ENCODE data around the gene ROR1. TPM values are rescaled to one million over a fixed set of nuclear protein-coding genes. Genes with fewer than 3 reads are reported as not detected.
"Not testable (repeated sequence)": the region's sequence is repeated elsewhere in the genome, so short reads cannot be mapped to it uniquely, and the experiment has no call there.

The ROR1 gene
- total RNA-seq, 1 donor from 2014 or later, result 0.02 TPM

DNA sequence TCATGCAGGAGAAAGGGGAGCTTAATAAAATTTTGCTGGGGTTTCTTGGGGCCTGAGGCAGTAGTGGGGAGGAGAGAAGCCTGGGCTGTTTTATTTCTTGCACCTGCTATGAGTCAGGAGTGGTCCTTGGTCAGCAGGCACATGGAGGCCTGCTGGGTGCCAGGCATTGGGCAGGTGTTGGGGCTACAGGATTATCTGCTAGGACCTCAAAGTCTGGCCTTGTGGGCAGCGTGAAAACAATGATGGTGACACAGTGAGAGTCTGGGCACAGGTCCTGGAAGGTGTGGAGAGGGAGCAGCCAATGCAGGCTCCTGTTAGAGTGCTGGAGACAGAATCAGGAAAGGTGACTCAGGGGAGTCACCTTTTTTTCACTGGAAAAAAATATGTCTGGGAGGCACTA lies 17.2 kb downstream of the ROR1 start:
- intact Hi-C loops (cut with micrococcal nuclease), result no loop called here

DNA sequence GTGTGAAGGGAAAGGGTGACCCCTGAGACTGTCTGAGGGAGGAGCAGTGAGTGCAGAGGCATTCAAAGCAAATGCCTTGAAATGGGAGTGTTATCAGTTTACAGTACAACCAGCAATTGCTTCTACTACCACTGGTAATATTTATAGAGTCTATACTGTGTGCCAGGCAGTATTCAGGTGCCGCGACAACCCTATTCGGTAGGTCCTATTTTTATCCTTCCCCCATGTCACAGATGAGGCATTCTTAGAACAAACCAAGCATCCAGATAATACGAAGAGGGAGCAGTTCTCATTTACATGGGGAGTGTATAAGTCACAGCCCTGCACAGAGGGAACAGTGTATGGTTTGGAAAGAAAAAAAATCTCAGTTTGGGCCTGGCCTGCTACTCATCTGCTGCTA lies 18.3 kb downstream of the ROR1 start:
- intact Hi-C loops (cut with micrococcal nuclease), result no loop called here

DNA sequence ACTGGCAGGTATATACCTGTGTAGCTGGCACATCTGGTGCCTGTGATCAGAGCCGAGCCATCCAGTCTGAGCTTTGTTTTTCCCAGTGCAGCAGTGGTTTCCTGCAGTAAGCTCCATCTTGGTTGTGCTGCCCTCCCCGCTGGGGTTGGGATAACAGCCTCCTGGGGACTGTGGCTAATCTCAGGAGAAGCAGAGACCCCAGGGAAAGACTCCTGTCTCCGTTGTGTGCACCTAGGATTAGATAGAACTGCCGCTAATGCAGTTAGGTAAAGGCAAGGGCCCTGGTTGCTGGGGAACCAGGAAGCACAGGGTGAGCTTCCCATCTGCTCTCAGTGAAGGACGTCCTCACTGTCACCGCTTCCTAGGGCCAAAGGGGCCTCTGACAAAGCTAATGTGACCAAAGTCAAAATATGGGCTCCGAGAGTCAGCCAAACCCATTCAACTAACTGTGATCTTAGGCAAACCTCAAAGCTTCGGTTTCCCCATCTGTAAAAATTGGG lies 20.0 kb downstream of the ROR1 start:
- intact Hi-C loops (cut with micrococcal nuclease), result no loop called here

DNA sequence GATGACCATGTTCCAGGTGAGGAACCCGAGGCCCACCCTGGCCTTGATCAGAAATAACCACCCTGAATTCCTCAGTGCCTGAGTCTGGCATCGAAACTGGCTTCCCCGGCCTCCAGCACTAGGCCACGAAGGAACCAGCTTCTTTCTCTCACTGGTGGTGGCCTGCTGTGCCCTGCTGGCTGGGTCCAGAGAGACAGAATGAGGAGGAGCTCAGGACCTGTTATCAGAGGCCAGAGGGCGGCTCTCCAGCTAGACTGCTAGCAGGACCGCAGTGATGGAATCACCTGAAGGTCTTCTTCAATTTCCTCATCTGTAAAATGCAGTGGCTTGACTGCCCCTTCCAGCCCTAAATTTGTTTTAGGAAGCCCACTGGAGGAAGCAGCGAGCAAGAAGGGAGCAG lies 20.5 kb downstream of the ROR1 start:
- intact Hi-C loops (cut with micrococcal nuclease), result no loop called here

DNA sequence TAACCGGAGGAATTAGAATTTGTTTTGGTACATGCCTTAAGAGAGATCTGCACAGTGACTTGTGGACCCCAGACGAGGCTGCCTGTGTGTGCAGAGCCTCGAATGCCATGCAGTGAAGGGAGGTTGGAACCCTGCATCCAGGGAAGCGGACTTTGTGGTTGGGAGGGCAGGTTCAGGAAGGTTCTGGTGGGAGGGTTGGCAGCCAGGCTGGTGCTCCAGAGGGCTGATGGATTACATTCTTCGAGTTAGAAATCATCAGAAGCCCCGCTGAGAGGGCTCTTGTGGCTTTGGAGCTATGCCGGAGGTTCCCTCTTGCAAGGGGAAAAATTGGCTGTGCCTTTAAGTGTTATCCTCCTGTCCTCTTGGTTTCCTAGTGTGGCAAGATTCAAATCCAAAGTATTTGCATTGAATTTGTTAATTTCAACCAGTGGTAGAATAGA lies 21.1 kb downstream of the ROR1 start:
- intact Hi-C loops (cut with micrococcal nuclease), result no loop called here

DNA sequence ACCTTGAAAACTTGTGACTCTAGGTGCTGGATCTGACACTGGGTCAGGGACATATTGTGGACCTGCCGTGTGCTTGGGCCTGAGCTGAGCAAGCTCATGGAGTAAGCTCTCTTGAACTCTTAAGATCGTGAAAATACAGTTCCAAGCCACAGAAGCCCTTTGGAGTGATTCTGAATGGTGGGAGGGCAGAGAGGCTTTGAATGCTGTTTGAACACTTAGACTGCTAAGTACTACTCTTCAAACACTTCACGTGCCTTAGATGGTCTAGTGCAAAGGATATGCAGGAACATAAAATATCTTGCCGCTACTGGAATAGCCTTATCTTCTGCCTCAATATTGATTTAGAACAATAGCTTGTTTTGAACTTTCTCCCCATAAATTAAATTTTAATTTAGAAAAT lies 21.6 kb downstream of the ROR1 start:
- intact Hi-C loops (cut with micrococcal nuclease), result no loop called here

DNA sequence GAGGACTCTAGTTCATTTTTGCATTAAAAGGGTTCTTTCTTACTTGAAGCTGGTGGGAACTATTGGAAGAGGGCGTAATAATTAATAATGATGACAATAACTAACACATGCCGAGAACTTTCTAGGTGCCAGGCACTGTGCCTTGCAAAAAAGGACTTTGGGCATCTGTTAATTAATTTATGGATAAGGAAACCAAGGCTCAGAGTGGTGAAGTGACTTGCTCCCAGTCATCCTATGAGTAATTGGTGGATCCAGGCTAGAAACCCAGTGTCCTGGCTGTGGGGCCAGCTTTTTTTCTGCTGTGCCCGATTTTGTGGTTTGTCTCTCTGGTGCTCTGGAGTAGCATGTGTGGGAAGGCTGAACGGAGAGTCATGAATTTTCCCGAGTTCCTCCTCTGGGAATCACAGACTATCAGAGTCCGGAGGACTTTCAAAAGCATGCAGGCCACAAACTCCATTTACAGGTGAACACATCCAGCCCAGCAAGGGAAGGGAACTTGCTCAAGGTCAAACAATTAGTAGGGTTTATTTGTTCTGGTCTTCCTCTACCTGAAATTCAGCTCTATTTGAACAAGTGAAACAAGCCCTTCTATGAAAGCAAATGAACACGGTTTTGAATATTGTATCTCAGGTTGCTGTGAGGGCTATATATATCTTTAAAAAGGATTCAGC lies 23.4 kb downstream of the ROR1 start:
- intact Hi-C loops (cut with micrococcal nuclease), result no loop called here

DNA sequence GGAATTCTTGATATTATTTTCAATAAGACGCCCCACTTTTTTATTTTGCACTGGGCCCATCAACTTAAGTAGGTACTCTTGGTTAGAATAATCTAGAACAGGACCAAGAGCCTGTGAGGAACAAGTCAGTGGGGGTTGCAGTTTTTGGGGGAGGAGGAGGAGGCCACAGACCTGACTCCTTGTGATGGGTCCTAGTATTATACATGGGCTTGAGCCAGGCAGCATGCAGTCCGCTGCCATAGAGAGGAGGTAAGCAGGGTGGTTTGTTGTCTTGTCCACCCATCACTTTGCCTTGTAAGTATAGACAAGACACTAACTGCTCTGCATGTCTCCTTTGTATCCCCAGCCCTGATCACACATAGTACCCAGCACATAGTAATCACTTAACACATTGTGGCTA lies 24.5 kb downstream of the ROR1 start:
- intact Hi-C loops (cut with micrococcal nuclease), result no loop called here

DNA sequence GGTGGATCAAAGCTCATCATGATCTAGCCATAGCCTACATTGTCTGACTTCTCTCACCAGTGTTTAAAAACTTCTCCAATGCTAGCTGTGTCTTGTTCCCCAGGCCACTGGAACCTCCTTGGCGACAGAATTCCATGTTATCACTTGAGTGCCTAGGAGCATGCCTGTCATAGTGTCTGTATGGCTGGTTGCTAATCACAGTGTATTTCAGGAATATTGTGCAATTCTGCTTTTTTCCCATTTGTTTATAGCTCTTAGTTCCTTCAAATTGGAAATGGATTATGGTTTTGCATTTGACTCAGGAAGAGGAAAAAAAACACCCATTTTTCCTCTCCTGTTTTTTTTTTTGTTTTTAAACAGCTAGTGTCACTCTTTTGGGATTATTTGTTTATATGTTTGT lies 25.5 kb downstream of the ROR1 start:
- intact Hi-C loops (cut with micrococcal nuclease), result no loop called here

DNA sequence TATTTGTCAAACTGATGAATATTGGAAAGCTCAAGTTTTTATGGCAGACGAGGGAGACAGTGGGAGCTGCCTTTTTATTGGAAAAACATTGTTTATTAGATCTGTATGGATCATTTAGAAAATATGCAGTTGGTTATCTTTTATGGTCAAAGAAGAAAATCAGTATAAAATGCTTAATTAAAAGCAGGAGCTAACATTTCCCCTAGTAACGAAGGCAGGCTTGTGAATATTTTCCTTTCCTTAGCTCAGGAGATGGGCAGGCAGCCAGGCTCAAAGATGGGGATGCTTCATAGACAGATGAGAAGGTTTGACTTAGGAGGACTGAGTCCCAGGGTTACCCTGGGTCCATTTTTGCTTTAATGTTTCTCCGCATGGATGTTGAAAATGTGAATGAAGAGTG lies 26.0 kb downstream of the ROR1 start:
- intact Hi-C loops (cut with micrococcal nuclease), result no loop called here

DNA sequence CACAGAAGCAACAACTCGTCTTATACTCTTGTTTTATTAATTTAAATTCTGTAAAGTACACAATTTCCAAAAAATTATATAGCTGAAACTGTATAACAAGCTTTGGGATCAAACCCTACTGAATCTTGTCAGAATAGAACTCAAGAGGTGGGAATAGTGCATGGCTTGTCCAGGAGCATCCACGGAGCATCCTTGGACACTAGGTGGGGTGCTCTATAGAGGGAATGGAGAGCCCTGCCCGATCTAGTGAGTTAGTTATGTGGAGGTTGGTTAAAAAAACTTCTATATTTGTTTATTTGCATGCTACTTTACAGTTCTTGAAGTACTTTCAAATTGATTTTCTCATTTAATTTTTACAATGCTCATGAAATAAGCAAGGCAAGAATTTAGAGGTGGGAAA lies 28.3 kb downstream of the ROR1 start:
- intact Hi-C loops (cut with micrococcal nuclease), result no loop called here

DNA sequence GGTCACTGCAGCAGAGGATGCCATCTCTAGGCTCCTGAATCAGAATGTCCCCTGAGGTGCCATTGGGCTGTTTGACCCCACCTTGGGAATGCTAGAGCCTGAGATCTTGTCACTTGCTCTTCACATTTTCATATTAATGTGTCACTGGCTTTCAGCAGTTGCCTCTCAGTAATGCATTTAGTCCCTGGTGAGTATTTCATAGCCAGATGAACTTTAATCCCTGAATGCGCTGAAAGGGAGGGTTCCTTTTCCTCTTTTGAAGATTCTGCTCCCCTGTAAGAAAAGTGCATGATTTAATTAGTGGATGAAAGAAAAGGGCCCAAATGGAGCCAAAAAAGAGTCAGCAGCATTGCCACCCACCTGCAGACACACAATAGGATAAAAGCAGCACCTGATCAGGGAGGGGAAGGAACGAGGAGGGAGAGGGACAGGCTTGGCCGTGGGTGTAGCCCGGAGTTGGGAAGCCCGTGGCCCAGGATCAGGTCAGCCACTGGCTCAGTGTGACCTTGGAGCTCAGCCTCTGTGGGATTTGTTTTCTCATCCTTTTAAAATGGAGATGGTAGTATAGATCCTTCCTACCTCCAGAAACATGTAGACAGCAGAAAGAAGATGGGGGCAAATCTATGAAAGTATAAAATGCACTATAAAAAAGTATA lies 31.1 kb downstream of the ROR1 start:
- intact Hi-C loops (cut with micrococcal nuclease), result no loop called here

DNA sequence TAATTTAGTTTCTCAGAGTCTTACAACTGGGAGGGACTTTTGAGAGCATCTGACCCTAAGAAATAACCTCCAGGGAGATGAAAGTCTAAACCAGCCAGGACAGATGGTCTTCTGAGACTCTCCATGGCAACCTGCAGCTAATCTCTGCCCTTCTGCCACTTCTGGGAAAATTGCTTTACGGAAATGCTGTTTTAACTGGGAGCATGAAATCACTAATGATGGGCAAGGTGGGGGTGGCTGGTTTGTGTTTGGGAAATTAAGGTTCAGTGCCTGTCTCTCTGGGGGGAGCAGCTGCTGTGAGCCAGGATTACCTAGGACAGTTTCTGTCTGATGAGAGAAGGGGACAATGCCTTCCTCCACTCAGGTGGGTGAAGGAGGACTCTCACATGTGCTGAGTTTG lies 33.2 kb downstream of the ROR1 start:
- intact Hi-C loops (cut with micrococcal nuclease), result no loop called here

DNA sequence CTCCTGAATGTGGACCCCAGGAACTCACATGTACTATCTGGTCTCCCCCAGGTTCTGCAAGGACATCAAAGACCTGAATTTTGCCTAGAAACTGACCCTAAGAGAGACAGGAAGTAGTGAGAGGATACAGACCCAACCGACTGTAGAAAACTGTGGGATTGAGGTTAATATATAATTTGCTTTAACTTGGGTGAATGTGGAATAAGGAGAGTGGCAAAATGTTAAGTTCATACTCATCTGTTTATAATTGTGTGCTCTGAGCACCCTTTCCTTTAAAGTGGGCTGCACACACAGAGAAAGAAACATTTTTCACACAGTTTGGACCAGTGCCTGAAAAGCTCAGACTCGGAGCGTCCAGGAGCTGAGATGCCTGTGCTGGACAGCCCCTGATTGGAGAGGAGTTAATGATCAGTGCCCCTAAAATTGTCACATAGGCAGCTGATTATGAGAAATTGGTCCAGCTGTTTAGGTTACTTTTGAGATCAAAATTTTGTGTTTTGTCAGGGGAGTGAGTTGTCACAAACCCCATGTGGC lies 37.2 kb downstream of the ROR1 start:
- intact Hi-C loops (cut with micrococcal nuclease), result no loop called here

DNA sequence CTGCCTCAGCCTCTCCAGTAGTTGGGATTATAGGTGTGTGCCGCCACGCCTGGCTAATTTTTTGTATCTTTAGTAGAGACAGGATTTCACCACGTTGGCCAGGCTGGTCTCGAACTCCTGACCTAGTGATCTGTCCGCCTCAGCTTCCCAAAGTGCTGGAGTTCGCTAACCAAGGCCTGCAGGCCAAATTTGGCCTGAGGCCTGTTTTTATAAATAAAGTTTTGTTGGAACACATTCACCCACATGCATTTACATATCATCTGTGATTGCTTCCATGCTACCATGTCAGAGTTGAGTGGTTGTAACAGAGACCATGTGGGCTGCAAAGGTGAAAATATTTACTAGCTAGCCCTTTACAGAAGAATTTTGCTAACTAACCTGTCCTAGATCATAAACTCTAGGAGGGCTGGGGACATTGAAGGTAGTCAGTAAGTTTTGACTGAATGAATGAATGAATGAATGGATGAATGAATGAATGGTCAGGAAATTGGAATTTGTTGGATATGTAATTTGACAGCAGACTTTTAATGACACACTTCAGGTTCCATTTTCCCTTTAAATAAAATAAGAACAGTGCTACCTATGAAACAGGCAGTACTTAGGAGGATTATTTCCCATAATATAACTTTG lies 38.4 kb downstream of the ROR1 start:
- intact Hi-C loops (cut with micrococcal nuclease), result no loop called here

DNA sequence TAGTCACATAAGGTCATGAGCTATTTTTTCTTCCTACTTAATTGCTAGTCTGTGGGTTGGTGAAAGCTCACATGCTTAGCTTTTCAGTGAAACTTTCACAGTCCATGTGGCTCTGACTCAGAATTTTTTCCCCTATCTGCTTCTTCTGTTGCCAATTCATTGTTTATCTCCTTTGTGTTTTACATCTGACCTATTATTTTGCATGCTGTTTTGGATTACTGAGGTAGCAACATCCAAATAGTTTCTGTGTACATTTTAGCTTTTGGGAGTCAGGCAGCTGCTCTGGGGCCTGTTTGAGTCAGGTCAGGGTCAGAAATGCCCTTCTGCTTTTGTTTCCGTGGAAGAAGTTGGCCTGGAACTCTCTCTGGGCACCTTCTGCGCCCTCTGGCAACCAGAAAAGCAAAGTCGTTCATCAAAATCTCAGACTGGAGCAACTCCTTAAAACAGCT lies 40.0 kb downstream of the ROR1 start:
- intact Hi-C loops (cut with micrococcal nuclease), result no loop called here

DNA sequence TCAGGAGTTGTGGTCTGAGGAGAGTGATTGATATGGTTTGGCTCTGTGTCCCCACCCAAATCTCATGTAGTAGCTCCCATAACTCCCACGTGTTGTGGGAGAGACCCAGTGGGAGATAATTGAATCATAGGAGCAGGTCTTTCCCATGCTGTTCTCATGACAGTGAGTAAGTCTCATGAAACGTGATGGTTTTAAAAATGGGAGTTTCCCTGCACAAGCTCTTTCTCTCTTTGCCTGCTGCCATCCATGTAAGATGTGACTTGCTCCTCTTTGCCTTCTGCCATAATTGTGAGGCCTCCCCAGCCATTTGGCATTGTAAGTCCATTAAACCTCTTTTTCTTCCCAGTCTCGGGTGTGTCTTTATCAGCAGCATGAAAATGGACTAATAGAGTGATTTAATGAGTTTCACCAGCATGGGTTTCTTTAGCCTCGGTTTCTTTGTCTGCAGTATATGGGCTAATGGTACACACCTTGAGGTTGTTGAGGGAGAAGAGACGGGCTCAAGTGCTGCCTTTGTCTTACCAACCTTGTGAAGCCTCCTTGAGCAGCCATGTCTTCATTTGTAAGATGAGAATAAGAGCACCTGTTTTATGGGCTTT lies 42.5 kb downstream of the ROR1 start:
- intact Hi-C loops (cut with micrococcal nuclease), result not testable (repeated sequence)

DNA sequence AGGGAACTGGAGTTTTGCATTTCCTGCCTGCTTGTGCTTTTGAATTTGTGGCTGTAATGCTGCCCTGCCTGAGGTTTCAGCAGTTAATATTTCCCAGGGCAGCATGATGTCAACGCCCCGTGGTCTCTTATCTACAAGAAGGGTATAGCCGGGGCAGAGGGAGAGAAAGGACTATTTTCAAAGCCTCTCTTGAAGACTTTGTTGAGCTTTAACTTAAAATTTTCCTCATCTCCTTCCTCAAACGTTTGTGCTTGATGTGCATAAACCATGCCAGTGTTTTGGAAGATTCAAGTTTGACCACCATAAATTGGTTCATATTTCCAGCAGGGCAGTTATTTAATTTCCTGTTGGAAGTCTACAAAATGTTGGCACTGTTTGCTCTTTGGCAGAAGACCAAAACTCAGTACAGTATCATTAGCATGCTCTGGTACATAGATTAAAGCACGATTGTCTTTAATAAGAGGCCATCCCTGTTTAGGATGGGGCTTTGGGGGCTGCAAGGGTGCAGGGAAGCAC lies 43.4 kb downstream of the ROR1 start:
- intact Hi-C loops (cut with micrococcal nuclease), result no loop called here

DNA sequence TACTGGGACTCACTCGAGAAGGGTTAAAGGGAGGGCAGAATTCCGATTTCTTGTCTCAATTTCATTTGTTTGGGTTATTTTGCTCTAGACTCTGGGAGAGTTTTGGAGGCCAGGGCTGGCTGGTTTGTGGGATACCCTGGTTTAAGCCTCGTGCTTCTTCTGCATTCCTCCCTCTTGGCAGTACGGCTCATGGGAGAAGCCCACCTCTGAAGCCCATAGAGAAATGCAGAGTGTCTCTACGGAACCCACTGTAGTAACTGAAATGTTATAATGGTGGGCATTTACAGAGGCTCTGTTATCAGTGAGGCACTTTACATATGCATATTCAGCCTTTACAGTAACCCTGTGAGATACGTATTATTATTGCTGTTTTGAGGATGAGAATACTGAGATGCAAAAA lies 43.9 kb downstream of the ROR1 start:
- intact Hi-C loops (cut with micrococcal nuclease), result no loop called here

DNA sequence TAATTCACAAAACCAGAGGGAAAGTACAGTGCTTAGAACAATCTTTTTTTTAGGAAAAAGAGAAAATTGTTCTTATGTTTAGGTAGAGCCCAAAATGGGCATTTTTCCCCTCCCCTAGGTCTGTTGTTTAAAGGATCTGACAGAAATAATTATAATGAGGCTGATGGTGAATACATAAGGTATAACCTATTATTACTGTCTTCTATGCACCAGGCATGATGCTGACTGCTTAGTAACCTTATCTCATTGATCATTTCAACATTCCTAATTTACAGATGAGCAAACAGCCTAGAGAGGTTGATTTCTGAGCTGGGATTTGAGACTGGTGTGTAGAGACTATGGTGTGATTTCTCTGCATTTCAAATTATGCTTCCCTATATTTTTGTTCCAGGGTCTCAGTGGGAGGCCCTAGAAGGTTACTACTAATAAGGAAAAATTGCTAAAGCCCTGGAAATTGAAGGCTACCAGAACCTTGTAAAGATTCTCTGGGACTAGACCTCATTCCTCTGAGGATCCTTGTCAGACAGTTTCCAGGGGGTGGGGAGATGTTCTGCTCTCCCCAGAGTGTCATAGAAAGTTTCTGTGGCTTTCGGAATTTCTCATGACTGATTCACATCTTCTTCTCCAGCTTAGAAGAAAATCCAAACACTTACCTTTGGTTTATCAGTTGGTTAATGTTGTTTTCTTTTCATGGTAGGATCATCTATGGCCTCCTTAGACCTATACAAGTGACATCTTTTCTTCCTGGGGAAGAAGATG lies 44.9 kb downstream of the ROR1 start:
- intact Hi-C loops (cut with micrococcal nuclease), result no loop called here

DNA sequence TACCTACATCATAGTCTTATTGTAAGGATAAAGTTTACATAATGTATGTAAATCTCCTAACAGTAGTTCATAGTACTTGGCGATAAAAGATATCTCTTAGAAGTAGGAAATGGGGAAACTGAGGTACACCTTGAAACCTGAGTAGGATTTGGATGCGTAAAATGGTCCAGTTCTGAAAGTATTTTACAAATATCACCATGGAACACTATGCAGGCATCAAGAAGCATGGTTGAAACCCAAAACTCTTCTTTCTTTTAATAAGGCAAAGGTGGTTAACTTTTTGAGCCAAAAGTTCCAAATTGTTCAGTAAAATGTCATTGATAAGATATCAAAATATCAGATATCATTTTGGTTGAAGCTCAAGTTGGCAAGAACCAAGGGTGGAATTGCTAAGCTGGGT lies 46.0 kb downstream of the ROR1 start:
- intact Hi-C loops (cut with micrococcal nuclease), result no loop called here

Data from T-helper 1 cell treated with Interleukin-12 subunit alpha and Interleukin-12 subunit beta and Interleukin-4 antibody, amounts not matched to agents 30 ng/mL and 1 ng/mL, for 36 hours (primary cell).